ENCODE measurements around the gene KCNE2. TPM values are rescaled to one million over a fixed set of nuclear protein-coding genes. Genes with fewer than 3 reads are reported as not detected.

The KCNE2 gene
- total and polyA plus RNA-seq, 2 of the 8 experiments (the other 6 are each of a cell fraction or from before 2014, with no cell fraction given) = 0.09 to 0.37 TPM

- no peaks in the 10 kb centered on the region for H3K23me2 ChIP-seq (ENCODE audit: low read depth, low read length)
- no peak overlapping the region for H3K56ac ChIP-seq (replicated peaks; ENCODE audit: insufficient read length, low read depth, low read length)
- no peak overlapping the region for H2BK12ac ChIP-seq (ENCODE audit: low read depth, low read length)
- ChIA-PET POLR2A (ENCODE audit: partially characterized antibody) (no interaction called here), CTCF (ENCODE audit: partially characterized antibody) (interaction anchor here (0.6 to 2.9 kb wide), 4 partner anchors 14 to 502 kb away, joined by 3 to 11 read pairs (median 4); no protein-coding TSS in a partner anchor)
- H2BK20ac ChIP-seq (ENCODE audit: low read length) = no peak overlapping the region
- H3K36me3 ChIP-seq (ENCODE audit: control insufficient read depth in 2 of 4, insufficient read depth in 4 of 4, low read length in 3 of 4) = no peaks in the 10 kb centered on the region
- no peak overlapping the region for H2AK5ac ChIP-seq (ENCODE audit: low read depth, low read length)
- no peak overlapping the region for H2BK15ac ChIP-seq (ENCODE audit: low read length)
- H3K14ac ChIP-seq (ENCODE audit: insufficient read length) = no peak overlapping the region
- no peaks in the 10 kb centered on the region; a peak in 1 of 4 replicates for H3K9me3 ChIP-seq (ENCODE audit: insufficient read depth in 2 of 2, low read depth in 1 of 2, low read length in 1 of 2)
- DNase-seq (ENCODE audit: low read depth in 1 of 2, low spot score in 2 of 2) (no peak), FAIRE-seq (no peak)
- no peak overlapping the region for H4K8ac ChIP-seq (ENCODE audit: extremely low read depth, insufficient read depth, low read length)
- no peak overlapping the region for H4K5ac ChIP-seq (ENCODE audit: insufficient read length, low read depth, low read length)
- no peaks in the 10 kb centered on the region for H3K79me1 ChIP-seq (ENCODE audit: low read depth, low read length)
- H4K91ac ChIP-seq (replicated peaks; ENCODE audit: insufficient read length, low read length) = no peak overlapping the region
- H4K20me1 ChIP-seq (replicated peaks in 1 of 2; ENCODE audit: control insufficient read depth in 1 of 2, insufficient read depth in 2 of 2, low read length in 2 of 2) = no peaks in the 10 kb centered on the region
- H3K4me1 ChIP-seq (replicated peaks in 1 of 4; ENCODE audit: control insufficient read depth in 3 of 4, insufficient read depth in 4 of 4, low read length in 3 of 4) = no peaks in the 10 kb centered on the region; a peak in 1 of 7 replicates
- no peak overlapping the region for H2BK120ac ChIP-seq (replicated peaks; ENCODE audit: low read depth, low read length)
- H3K79me2 ChIP-seq (ENCODE audit: control insufficient read depth in 1 of 2, insufficient read depth in 2 of 2, low read length in 2 of 2) = no peaks in the 10 kb centered on the region
- no peaks in the 10 kb centered on the region for H3K27me3 ChIP-seq (replicated peaks in 1 of 4; ENCODE audit: control insufficient read depth in 3 of 4, extremely low read depth in 1 of 4, insufficient read depth in 3 of 4, low read length in 3 of 4)
- no peak overlapping the region for H3K4ac ChIP-seq (replicated peaks; ENCODE audit: insufficient read length, low read depth, low read length)
- H3K9ac ChIP-seq (replicated peaks in 1 of 4; ENCODE audit: extremely low read depth in 1 of 4, low read depth in 3 of 4, low read length in 3 of 4) = no peak overlapping the region
- H3K23ac ChIP-seq (ENCODE audit: insufficient read length) = no peak overlapping the region
- H2BK5ac ChIP-seq (ENCODE audit: low read depth, low read length) = no peak overlapping the region
- no peak overlapping the region for H3K18ac ChIP-seq (ENCODE audit: extremely low read depth, low read length)
- H3K4me3 ChIP-seq (ENCODE audit: extremely low read depth in 1 of 4, insufficient read depth in 2 of 4, low read depth in 3 of 4, low read length in 4 of 4) = no peak overlapping the region
- H2AFZ ChIP-seq (ENCODE audit: low read length) = no peak overlapping the region
- 96% methylated on average over 5 of the region's 5 CpGs; no CpG with 5 or more reads in 1 of the 2 experiments for WGBS, 2 experiments (ENCODE audit: extremely low coverage in 1 of 2, insufficient coverage in 1 of 2, insufficient read length in 1 of 2, insufficient replicate concordance in 2 of 2, low coverage in 1 of 2, low lambda C conversion rate in 2 of 2, missing lambda C conversion rate in 1 of 2)
- no peak overlapping the region for H3K4me2 ChIP-seq (ENCODE audit: insufficient read depth in 1 of 2, low read depth in 2 of 2, low read length in 2 of 2)
- no peak overlapping the region for H3K27ac ChIP-seq (ENCODE audit: low read depth, low read length)
- TF ChIP-seq SIX5 (IDR thresholded peaks at IDR 0.05; ENCODE audit: low read depth, low read length) = no peak
- no peak for TF ChIP-seq CTBP2 (IDR thresholded peaks at IDR 0.05; ENCODE audit: borderline replicate concordance, insufficient read depth, insufficient read length, low read length)
- no peak for TF ChIP-seq FOSL1 (IDR thresholded peaks at IDR 0.05; ENCODE audit: insufficient read depth, low read depth, low read length)
- no peak for TF ChIP-seq PHF8 (conservative IDR thresholded peaks at IDR 0.05; ENCODE audit: low read depth, low read length)
- no peak for TF ChIP-seq NANOG (IDR thresholded peaks at IDR 0.05; ENCODE audit: insufficient read depth, low read depth, low read length, poor library complexity, severe bottlenecking)
- TF ChIP-seq, protein P1, sequence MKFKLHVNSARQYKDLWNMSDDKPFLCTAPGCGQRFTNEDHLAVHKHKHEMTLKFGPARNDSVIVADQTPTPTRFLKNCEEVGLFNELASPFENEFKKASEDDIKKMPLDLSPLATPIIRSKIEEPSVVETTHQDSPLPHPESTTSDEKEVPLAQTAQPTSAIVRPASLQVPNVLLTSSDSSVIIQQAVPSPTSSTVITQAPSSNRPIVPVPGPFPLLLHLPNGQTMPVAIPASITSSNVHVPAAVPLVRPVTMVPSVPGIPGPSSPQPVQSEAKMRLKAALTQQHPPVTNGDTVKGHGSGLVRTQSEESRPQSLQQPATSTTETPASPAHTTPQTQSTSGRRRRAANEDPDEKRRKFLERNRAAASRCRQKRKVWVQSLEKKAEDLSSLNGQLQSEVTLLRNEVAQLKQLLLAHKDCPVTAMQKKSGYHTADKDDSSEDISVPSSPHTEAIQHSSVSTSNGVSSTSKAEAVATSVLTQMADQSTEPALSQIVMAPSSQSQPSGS (IDR thresholded peaks at IDR 0.05; ENCODE audit: low read length) = no peak
- TF ChIP-seq EZH2 (IDR thresholded peaks at IDR 0.05; ENCODE audit: low read depth, low read length, severe bottlenecking) = no peak
- TF ChIP-seq KDM5A (IDR thresholded peaks at IDR 0.05; ENCODE audit: low read length) = no peak
- no peak for TF ChIP-seq KDM1A (IDR thresholded peaks at IDR 0.05; ENCODE audit: borderline replicate concordance, low read length)
- TF ChIP-seq TEAD4 (IDR thresholded peaks at IDR 0.05; ENCODE audit: low read depth, low read length) = no peak
- no peak for TF ChIP-seq EP300 (IDR thresholded peaks at IDR 0.05; ENCODE audit: borderline replicate concordance in 1 of 2, low read depth in 2 of 2, low read length in 2 of 2)
These were observed 32.1 kb upstream of the KCNE2 start for GRCh38 chr21:34331726-34332125.

All from H1 (cell line).